GM12878 (cell line): ENCODE results near the gene MEF2C. TPM values are rescaled to one million over a fixed set of nuclear protein-coding genes. Genes with fewer than 3 reads are reported as not detected.

Source experiments
- ATAC-seq: fragments of 200-7000 bp; cut with Tn5 transposase; 3 replicates; pipeline ENCODE4 v1.9.1; 2020; ENCODE audit warnings: mild to moderate bottlenecking, moderate library complexity
- BruUV-seq: library from RNA; stranded (reverse); fragments of 400-500 nt; replicated peaks from 2 replicates; lab custom pipeline; 2021; lab: Mats Ljungman, UMichigan
- CTCF ChIA-PET: fragments of 300-600 bp; sonication (Branson Sonifier 250); formaldehyde crosslinking; extraction: SDS; loops from one replicate; lab custom pipeline; 2021; ENCODE audit warnings: inconsistent platforms; lab: Yijun Ruan, JAX
- POLR2A ChIA-PET: fragments of 350-600 bp; formaldehyde crosslinking; extraction: SDS; loops from one replicate; lab custom pipeline; 2021; ENCODE audit warnings: inconsistent platforms; lab: Charles Lee
- RAD21 ChIA-PET: fragments of 300-600 bp; sonication (Branson Sonifier 250); formaldehyde crosslinking; loops from one replicate; lab custom pipeline; 2023; ENCODE audit warnings: antibody characterized with exemption; ENCODE audit not compliant: unreplicated experiment; lab: Charles Lee
- SMC1A ChIA-PET: fragments of 300-600 bp; sonication (Branson Sonifier 250); formaldehyde crosslinking; loops from one replicate; lab custom pipeline; 2023; ENCODE audit not compliant: unreplicated experiment, uncharacterized antibody; lab: Charles Lee
- DNase-seq: peaks from one replicate; pipeline ENCODE4 v3.0.0-alpha.2; 2011; ENCODE audit warnings: low read depth, low spot score
- FAIRE-seq: peaks from 3 replicates; lab custom pipeline; 2011; peaks lifted over from hg19 to GRCh38; lab: Jason Lieb, UNC
- H2AFZ ChIP-seq: 2 replicates; pipeline ENCODE4 v1.6.0; 2011; ENCODE audit warnings: low read depth, low read length, control low read depth; ENCODE audit not compliant: control insufficient read depth
- H3K27ac ChIP-seq: 2 replicates; pipeline ENCODE4 v1.5.1; 2011; ENCODE audit warnings: control low read depth; ENCODE audit not compliant: control insufficient read depth, insufficient read depth
- H3K27me3 ChIP-seq, 2 experiments: replicated peaks in 1 of 2; 2 replicates each; pipeline versions ENCODE4 v1.6.0 to v1.6.1; 2011; ENCODE audit warnings: low read length in 1 of 2; ENCODE audit not compliant: control insufficient read depth in 2 of 2, insufficient read depth in 2 of 2
- H3K36me3 ChIP-seq, 2 experiments: 2 replicates each; pipeline ENCODE4 v1.5.1; 2011; ENCODE audit warnings: low read length in 1 of 2; ENCODE audit not compliant: control insufficient read depth in 2 of 2, insufficient read depth in 2 of 2
- H3K4me1 ChIP-seq: 2 replicates; pipeline ENCODE4 v1.6.1; 2011; ENCODE audit warnings: mild to moderate bottlenecking, low read length, moderate library complexity, mixed read lengths; ENCODE audit not compliant: control insufficient read depth, insufficient read depth
- H3K4me2 ChIP-seq: 2 replicates; pipeline ENCODE4 v1.6.0; 2011; ENCODE audit warnings: control low read depth; ENCODE audit not compliant: control insufficient read depth, insufficient read depth
- H3K4me3 ChIP-seq: fragments of 200-600 bp; sonication (generic); 2 replicates; pipeline ENCODE4 v1.5.1; 2016
- H3K79me2 ChIP-seq: 2 replicates; pipeline ENCODE4 v1.6.0; 2011; ENCODE audit warnings: low read length; ENCODE audit not compliant: control insufficient read depth, insufficient read depth
- H3K9ac ChIP-seq: 2 replicates; pipeline ENCODE4 v1.8.0; 2011; ENCODE audit warnings: low read length, control low read depth, mixed read lengths; ENCODE audit not compliant: control insufficient read depth, insufficient read depth
- H3K9me3 ChIP-seq: replicated peaks from 3 replicates; pipeline ENCODE4 v1.5.1; 2011; ENCODE audit warnings: mild to moderate bottlenecking, low read length; ENCODE audit not compliant: control insufficient read depth, insufficient read depth
- H4K20me1 ChIP-seq: 2 replicates; pipeline ENCODE4 v1.6.0; 2011; ENCODE audit not compliant: control insufficient read depth, insufficient read depth
- BCLAF1 ChIP-seq: fragments of 450-650 bp; IDR thresholded peaks from 2 replicates; pipeline ENCODE4 v1.6.1; 2017; ENCODE audit warnings: antibody characterized with exemption, mild to moderate bottlenecking, moderate library complexity
- BHLHE40 ChIP-seq, 2 experiments: fragments of 450-650 bp in 1 of 2; IDR thresholded peaks; 2 replicates each; pipeline ENCODE4 v1.6.1; 2011 to 2017; ENCODE audit warnings: low read depth in 2 of 2, borderline replicate concordance in 1 of 2, improper control_type of control experiment in 1 of 2, low read length in 1 of 2, mild to moderate bottlenecking in 1 of 2
- CBFB ChIP-seq: IDR thresholded peaks from 2 replicates; pipeline ENCODE4 v1.6.1; 2016; ENCODE audit warnings: antibody characterized with exemption, low read depth
- CHD2 ChIP-seq: IDR thresholded peaks from 2 replicates; pipeline ENCODE4 v1.6.1; 2011; ENCODE audit warnings: low read depth, low read length, improper control_type of control experiment, borderline replicate concordance
- ELK1 ChIP-seq: IDR thresholded peaks from 2 replicates; pipeline ENCODE4 v1.6.1; 2012; ENCODE audit warnings: low read depth, low read length, improper control_type of control experiment
- EZH2 ChIP-seq: IDR thresholded peaks from 2 replicates; pipeline ENCODE4 v1.6.1; 2012; ENCODE audit warnings: low read depth, mild to moderate bottlenecking, control low read depth, inconsistent platforms, low read length, borderline replicate concordance; ENCODE audit not compliant: control insufficient read depth
- NR2C1 ChIP-seq: fragments of 450-650 bp; IDR thresholded peaks from 2 replicates; pipeline ENCODE4 v1.6.1; 2017; ENCODE audit warnings: antibody characterized with exemption, mild to moderate bottlenecking, moderate library complexity
- RELA ChIP-seq: fragments of 450-650 bp; IDR thresholded peaks from 2 replicates; pipeline ENCODE4 v1.8.0; 2014; ENCODE audit warnings: borderline replicate concordance; ENCODE audit not compliant: partially characterized antibody
- RFX5 ChIP-seq: IDR thresholded peaks from 2 replicates; pipeline ENCODE4 v1.6.1; 2011; ENCODE audit warnings: low read depth, low read length, improper control_type of control experiment
- SP1 ChIP-seq: IDR thresholded peaks from one replicate; pipeline ENCODE4 v1.6.1; 2011; ENCODE audit warnings: low read depth, low read length
- ZBTB40 ChIP-seq: fragments of 450-650 bp; IDR thresholded peaks from 2 replicates; pipeline ENCODE4 v1.6.1; 2016; ENCODE audit warnings: mild to moderate bottlenecking, moderate library complexity, borderline replicate concordance
- WGBS: methylation state at CpG from one replicate; pipeline ENCODE4 v1.1.6; 2016; ENCODE audit warnings: low lambda C conversion rate; ENCODE audit not compliant: insufficient replicate concordance, insufficient coverage; ENCODE audit errors: missing lambda C conversion rate; 5-methylcytosine and 5-hydroxymethylcytosine counted together
- in situ Hi-C: fragments of 300-500 bp; cut with MboI; formaldehyde crosslinking; loops from 9 replicates; pipeline ENCODE4 v1.14.3; 2018; ENCODE audit warnings: mixed read lengths
- intact Hi-C: fragments of 100-400 bp; cut with micrococcal nuclease; formaldehyde crosslinking; loops from one replicate; pipeline ENCODE4 v1.14.2; 2022; ENCODE audit not compliant: unreplicated experiment
- polyA plus RNA-seq, 11 experiments: library from polyadenylated mRNA; depleted of rRNA in 4 of 11; unstranded in 6 of 11; stranded (reverse) in 5 of 11; fragments of >200 nt; fragmentation: Nextera tagmentation in 4 of 11; fragmentation: Illumina TruSeq in 1 of 11; extraction: Ambion mirVana in 4 of 11; extraction: Trizol in 1 of 11; gene quantifications; 1 replicate in 1 of 11; 2 replicates in 10 of 11; pipeline versions ENCODE4 v1.2.1 to v1.2.3, GENCODE V29; 2011 to 2016; ENCODE audit warnings: inconsistent platforms in 2 of 11, missing spikeins in 2 of 11, low read depth in 1 of 11
- total RNA-seq, 4 experiments: library from RNA; depleted of rRNA in 3 of 4; stranded (reverse); fragments of >200 nt in 3 of 4; fragmentation: Illumina TruSeq in 1 of 4; extraction: Trizol in 1 of 4; gene quantifications; 2 replicates each; pipeline versions ENCODE4 v1.2.1 to v1.2.3, GENCODE V29; 2013 to 2021
- TF ChIP-seq, protein P1 (sequence below): fragments of 450-650 bp; IDR thresholded peaks from 2 replicates; pipeline ENCODE4 v1.6.1; 2016; ENCODE audit warnings: mild to moderate bottlenecking

The MEF2C gene
- total and polyA plus RNA-seq, 10 of the 15 experiments (the other 5 are each of a cell fraction or from before 2014, with no cell fraction given): 104 to 225 (median 180) TPM

- H3K4me3 ChIP-seq: no peak overlapping the region
- POLR2A ChIA-PET: interaction anchor here (1.0 to 1.3 kb wide), 4 partner anchors 17 to 56 kb away, joined by 3 to 5 read pairs (median 4); no protein-coding TSS in a partner anchor
- H3K79me2 ChIP-seq: peaks cover 58% of the 10 kb centered on the region
- H3K27me3 ChIP-seq: no peaks in the 10 kb centered on the region
- in situ Hi-C loops: no loop called here
- H3K4me1 ChIP-seq: peaks cover 7% of the 10 kb centered on the region; the same call in 1 of the 2 replicates
- H3K9me3 ChIP-seq: no peaks in the 10 kb centered on the region
- H2AFZ ChIP-seq: no peak overlapping the region
- BruUV-seq: no TSS peak
- intact Hi-C loops: no loop called here
- H4K20me1 ChIP-seq: no peaks in the 10 kb centered on the region
- WGBS: 69% methylated on average over 2 of the region's 2 CpGs
- peak overlapping the region; percentile 49 for H3K27ac ChIP-seq
- peak; percentile 12 for ATAC-seq
- peaks cover 0 to 24% of the 10 kb centered on the region in 2 experiments; a peak in 3 of 4 replicates for H3K36me3 ChIP-seq
- H3K4me2 ChIP-seq: peak overlapping the region; percentile 35; the same call in 1 of the 2 replicates
- H3K9ac ChIP-seq: no peak overlapping the region
- no peak for FAIRE-seq
- SMC1A ChIA-PET: interaction anchor here (0.9 to 8.1 kb wide), 13 partner anchors 9 to 100 kb away, joined by 3 to 99 read pairs (median 7); no protein-coding TSS in a partner anchor
- CTCF ChIA-PET: interaction anchor here (1.1 to 4.7 kb wide), 3 partner anchors 19 to 58 kb away, joined by 4 to 39 read pairs (median 7); no protein-coding TSS in a partner anchor
- DNase-seq: no peak
- RAD21 ChIA-PET: interaction anchor here (0.8 to 3.3 kb wide), 10 partner anchors 30 to 59 kb away, joined by 3 to 15 read pairs (median 12); no protein-coding TSS in a partner anchor
- no peak for TF ChIP-seq CHD2
- no peak for TF ChIP-seq NR2C1
- no peak for TF ChIP-seq SP1
- TF ChIP-seq ELK1: no peak
- TF ChIP-seq EZH2: 0 out of 2 replicates have a peak, but pooled peaks have one; percentile 14
- peak; percentile 76; the same call in 1 of the 2 replicates for TF ChIP-seq RFX5
- TF ChIP-seq, protein P1, sequence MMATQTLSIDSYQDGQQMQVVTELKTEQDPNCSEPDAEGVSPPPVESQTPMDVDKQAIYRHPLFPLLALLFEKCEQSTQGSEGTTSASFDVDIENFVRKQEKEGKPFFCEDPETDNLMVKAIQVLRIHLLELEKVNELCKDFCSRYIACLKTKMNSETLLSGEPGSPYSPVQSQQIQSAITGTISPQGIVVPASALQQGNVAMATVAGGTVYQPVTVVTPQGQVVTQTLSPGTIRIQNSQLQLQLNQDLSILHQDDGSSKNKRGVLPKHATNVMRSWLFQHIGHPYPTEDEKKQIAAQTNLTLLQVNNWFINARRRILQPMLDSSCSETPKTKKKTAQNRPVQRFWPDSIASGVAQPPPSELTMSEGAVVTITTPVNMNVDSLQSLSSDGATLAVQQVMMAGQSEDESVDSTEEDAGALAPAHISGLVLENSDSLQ: peak; percentile 55; the same call in 1 of the 2 replicates
- TF ChIP-seq BCLAF1: no peak
- TF ChIP-seq RELA: no peak
- TF ChIP-seq CBFB: no peak
- TF ChIP-seq ZBTB40: no peak
- TF ChIP-seq BHLHE40 (IDR thresholded peaks at IDR 0.05; ENCODE audit: borderline replicate concordance in 1 of 2, low read depth in 2 of 2, low read length in 1 of 2): no peak
Observed at GRCh38 chr5:88786789-88787188, 96.2 kb downstream of the MEF2C start.
